ENCODE results near the gene ADAP1.

ADAP1 gene

DNA sequence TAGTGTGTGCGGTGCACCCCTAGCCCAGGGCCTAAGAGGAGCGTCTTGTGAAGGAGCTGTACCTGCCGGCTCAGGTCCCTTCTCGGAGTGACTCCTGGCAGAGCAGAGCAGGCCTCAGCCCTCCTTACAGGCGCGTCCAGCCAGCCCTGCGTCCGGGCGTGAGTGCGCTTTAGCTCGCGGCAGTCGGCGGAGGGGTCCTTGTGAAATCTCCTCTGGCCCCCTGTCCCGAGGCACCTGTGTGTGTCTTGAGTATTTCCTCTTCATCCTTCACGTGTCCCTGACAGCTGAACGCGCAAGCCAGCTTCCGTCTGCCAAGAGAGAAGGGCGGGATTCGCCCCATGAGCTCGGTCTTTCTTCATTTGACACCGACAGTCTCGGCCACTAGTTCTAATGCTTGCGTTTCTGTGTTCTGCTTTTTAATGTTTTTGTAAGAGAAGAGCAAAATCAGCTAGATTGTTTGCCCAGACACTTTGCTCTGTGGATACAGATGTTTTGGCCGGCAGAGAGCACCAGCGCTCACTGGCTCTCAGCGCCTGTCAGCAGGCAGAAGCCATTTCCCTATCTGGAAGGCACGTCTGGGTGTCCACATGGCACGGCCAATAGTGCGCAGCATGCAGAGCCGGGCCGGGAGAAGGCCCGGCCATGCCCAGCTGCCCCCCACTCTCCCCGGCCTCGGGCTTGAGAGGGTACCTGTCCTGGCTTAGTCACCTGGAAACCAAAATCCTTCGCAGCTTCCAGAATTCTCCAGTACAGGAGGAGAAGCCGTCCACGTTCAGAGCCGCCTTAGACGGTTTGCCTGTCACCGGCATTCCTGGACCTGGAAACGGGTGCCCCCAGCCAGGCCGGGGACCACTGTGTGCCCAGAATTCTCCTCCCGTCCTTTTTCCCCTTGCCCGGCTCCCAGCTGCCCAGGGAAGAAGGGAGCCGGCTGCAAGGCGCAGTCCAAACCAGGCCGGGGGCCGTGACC is 71.1 kb downstream of the ADAP1 start:
- H3K4me3 ChIP-seq (ENCODE audit: low read depth in 1 of 2, low read length in 2 of 2) = no peak overlapping the region
- H3K27ac ChIP-seq (ENCODE audit: low read length) = no peak overlapping the region
- peaks cover 47% of the 10 kb centered on the region for H3K36me3 ChIP-seq (ENCODE audit: insufficient read depth, low read length)
- no peak overlapping the region for H2AFZ ChIP-seq (ENCODE audit: low read depth, low read length)
- peaks cover 16% of the 10 kb centered on the region for H3K4me1 ChIP-seq (ENCODE audit: insufficient read depth, low read length)
- ATAC-seq (ENCODE audit: insufficient read depth, low read depth) = no peak
- H3K9ac ChIP-seq (ENCODE audit: low read depth, low read length) = no peak overlapping the region
- DNase-seq = no peak
- H3K79me2 ChIP-seq (ENCODE audit: insufficient read depth, low read length) = peaks cover 98% of the 10 kb centered on the region
- H3K9me3 ChIP-seq (ENCODE audit: insufficient read depth, low read length, severe bottlenecking) = no peaks in the 10 kb centered on the region
- no peaks in the 10 kb centered on the region for H3K27me3 ChIP-seq (ENCODE audit: insufficient read depth, low read length, poor library complexity)
- H4K20me1 ChIP-seq (ENCODE audit: insufficient read depth, low read length) = peaks cover 96% of the 10 kb centered on the region
- TF ChIP-seq EZH2 (IDR thresholded peaks at IDR 0.05; ENCODE audit: borderline replicate concordance, low read depth, low read length, severe bottlenecking) = no peak
- TF ChIP-seq, protein P1, sequence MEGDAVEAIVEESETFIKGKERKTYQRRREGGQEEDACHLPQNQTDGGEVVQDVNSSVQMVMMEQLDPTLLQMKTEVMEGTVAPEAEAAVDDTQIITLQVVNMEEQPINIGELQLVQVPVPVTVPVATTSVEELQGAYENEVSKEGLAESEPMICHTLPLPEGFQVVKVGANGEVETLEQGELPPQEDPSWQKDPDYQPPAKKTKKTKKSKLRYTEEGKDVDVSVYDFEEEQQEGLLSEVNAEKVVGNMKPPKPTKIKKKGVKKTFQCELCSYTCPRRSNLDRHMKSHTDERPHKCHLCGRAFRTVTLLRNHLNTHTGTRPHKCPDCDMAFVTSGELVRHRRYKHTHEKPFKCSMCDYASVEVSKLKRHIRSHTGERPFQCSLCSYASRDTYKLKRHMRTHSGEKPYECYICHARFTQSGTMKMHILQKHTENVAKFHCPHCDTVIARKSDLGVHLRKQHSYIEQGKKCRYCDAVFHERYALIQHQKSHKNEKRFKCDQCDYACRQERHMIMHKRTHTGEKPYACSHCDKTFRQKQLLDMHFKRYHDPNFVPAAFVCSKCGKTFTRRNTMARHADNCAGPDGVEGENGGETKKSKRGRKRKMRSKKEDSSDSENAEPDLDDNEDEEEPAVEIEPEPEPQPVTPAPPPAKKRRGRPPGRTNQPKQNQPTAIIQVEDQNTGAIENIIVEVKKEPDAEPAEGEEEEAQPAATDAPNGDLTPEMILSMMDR (IDR thresholded peaks at IDR 0.05; ENCODE audit: borderline replicate concordance, extremely low read depth, low read length, poor library complexity, severe bottlenecking) = no peak
- no peak overlapping the region for H3K4me2 ChIP-seq (ENCODE audit: insufficient read depth, low read length)

DNA sequence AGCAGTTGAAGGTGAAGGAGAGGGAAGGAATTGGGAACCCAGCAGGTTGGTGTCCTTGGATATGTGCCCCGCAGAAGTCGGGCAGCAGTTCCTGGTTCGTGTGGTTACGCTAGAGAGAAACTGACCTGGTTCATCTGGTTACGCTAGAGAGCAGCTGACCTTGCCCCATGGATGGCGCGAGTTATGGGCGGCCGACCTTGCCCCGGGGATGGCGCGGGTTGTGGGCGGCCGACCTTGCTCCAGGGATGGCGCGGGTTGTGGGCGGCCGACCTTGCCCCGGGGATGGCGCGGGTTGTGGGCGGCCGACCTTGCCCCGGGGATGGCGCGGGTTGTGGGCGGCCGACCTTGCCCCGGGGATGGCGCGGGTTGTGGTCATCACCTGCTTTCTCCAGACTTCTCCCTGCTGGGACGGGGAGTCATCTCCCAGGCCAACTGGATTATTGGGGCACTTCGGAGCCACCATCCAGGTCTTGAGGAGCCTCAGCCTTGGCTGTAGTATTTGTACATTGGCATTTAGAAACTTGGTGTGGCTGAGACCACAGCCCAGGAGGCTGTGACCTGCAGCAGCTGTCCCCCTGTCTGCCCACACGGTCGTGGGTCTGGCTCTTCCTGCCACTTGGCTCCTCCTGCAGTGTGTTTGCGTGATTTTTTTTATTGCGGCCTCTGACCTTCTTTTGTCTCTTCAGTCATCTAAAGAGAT is 72.0 kb downstream of the ADAP1 start:
- Histone ChIP-seq H3K79me2 (ENCODE audit: insufficient read depth, low read length) (peaks cover 99% of the 10 kb centered on the region), H3K9me3 (ENCODE audit: insufficient read depth, low read length, severe bottlenecking) (no peaks in the 10 kb centered on the region), H3K4me3 (ENCODE audit: low read depth in 1 of 2, low read length in 2 of 2) (no peak overlapping the region), H3K4me1 (ENCODE audit: insufficient read depth, low read length) (peaks cover 22% of the 10 kb centered on the region), H3K4me2 (ENCODE audit: insufficient read depth, low read length) (no peak overlapping the region), H4K20me1 (ENCODE audit: insufficient read depth, low read length) (peaks cover 94% of the 10 kb centered on the region), H3K9ac (ENCODE audit: low read depth, low read length) (no peak overlapping the region), H2AFZ (ENCODE audit: low read depth, low read length) (no peak overlapping the region), H3K36me3 (ENCODE audit: insufficient read depth, low read length) (peaks cover 42% of the 10 kb centered on the region), H3K27me3 (ENCODE audit: insufficient read depth, low read length, poor library complexity) (no peaks in the 10 kb centered on the region), H3K27ac (ENCODE audit: low read length) (no peak overlapping the region)
- ATAC-seq (ENCODE audit: insufficient read depth, low read depth) = no peak
- no peak for DNase-seq
- no peak for TF ChIP-seq EZH2 (IDR thresholded peaks at IDR 0.05; ENCODE audit: borderline replicate concordance, low read depth, low read length, severe bottlenecking)
- TF ChIP-seq, protein P1 (IDR thresholded peaks at IDR 0.05; ENCODE audit: borderline replicate concordance, extremely low read depth, low read length, poor library complexity, severe bottlenecking) = no peak

DNA sequence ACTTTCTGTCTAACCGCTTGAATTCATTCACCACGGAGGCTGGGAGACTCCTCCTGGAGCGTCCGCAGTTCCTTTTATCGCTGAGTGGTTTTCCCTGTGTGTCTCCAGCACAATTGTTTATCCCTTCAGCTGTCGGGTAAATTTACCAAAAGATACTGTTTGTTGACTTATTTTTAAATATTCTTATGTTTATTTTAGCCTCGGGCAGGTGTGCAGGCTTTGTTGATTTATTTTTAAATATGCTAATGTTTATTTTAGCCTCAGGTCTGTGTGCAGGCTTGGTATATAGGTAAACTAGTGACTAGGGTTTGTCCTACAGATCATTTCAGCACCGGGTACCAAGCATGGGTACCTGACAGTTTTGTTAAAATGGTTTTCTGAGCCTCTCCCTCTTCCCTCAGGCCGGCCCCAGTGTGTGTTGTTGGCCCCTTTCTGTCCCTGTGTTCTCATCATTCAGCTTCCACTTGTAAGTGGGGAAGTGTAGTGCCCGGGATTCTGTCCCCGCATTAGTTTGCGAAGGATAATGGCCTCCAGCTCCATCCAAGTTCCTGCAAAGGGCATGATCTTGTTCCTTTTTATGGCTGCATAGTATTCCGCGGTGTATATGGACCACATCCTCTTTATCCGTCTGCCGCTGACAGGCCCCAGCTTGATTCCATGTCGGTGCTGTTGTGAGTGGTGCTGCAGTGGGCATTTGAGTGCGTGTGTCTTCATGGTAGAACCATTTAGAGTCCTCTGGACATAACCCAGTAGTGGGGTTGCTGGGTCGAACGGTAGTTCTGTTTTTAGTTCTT is 72.8 kb downstream of the ADAP1 start:
- H2AFZ ChIP-seq (ENCODE audit: low read depth, low read length) = no peak overlapping the region
- no peak overlapping the region for H3K4me3 ChIP-seq (ENCODE audit: low read depth in 1 of 2, low read length in 2 of 2)
- H3K27ac ChIP-seq (ENCODE audit: low read length) = no peak overlapping the region
- H3K79me2 ChIP-seq (ENCODE audit: insufficient read depth, low read length) = peaks cover 100% of the 10 kb centered on the region
- no peak for TF ChIP-seq EZH2 (IDR thresholded peaks at IDR 0.05; ENCODE audit: borderline replicate concordance, low read depth, low read length, severe bottlenecking)
- TF ChIP-seq, protein P1 (IDR thresholded peaks at IDR 0.05; ENCODE audit: borderline replicate concordance, extremely low read depth, low read length, poor library complexity, severe bottlenecking) = no peak
- H3K9me3 ChIP-seq (ENCODE audit: insufficient read depth, low read length, severe bottlenecking) = no peaks in the 10 kb centered on the region
- H3K4me1 ChIP-seq (ENCODE audit: insufficient read depth, low read length) = peaks cover 22% of the 10 kb centered on the region
- ATAC-seq (ENCODE audit: insufficient read depth, low read depth) = no peak
- H3K27me3 ChIP-seq (ENCODE audit: insufficient read depth, low read length, poor library complexity) = no peaks in the 10 kb centered on the region
- peaks cover 86% of the 10 kb centered on the region for H4K20me1 ChIP-seq (ENCODE audit: insufficient read depth, low read length)
- no peak for DNase-seq
- no peak overlapping the region for H3K9ac ChIP-seq (ENCODE audit: low read depth, low read length)
- peaks cover 34% of the 10 kb centered on the region for H3K36me3 ChIP-seq (ENCODE audit: insufficient read depth, low read length)
- H3K4me2 ChIP-seq (ENCODE audit: insufficient read depth, low read length) = no peak overlapping the region

Measured in DND-41 (cell line).